HTR-8/SVneo (cell line): ENCODE data around the gene FZD7.

Experiments
- DNase-seq: peaks from one replicate; pipeline ENCODE4 v3.0.0; 2011; ENCODE audit warnings: low spot score, mixed read lengths; ENCODE audit not compliant: insufficient read length
- FAIRE-seq: peaks from 2 replicates; lab custom pipeline; 2011; peaks lifted over from hg19 to GRCh38; lab: Jason Lieb, UNC

Gene FZD7

DNA sequence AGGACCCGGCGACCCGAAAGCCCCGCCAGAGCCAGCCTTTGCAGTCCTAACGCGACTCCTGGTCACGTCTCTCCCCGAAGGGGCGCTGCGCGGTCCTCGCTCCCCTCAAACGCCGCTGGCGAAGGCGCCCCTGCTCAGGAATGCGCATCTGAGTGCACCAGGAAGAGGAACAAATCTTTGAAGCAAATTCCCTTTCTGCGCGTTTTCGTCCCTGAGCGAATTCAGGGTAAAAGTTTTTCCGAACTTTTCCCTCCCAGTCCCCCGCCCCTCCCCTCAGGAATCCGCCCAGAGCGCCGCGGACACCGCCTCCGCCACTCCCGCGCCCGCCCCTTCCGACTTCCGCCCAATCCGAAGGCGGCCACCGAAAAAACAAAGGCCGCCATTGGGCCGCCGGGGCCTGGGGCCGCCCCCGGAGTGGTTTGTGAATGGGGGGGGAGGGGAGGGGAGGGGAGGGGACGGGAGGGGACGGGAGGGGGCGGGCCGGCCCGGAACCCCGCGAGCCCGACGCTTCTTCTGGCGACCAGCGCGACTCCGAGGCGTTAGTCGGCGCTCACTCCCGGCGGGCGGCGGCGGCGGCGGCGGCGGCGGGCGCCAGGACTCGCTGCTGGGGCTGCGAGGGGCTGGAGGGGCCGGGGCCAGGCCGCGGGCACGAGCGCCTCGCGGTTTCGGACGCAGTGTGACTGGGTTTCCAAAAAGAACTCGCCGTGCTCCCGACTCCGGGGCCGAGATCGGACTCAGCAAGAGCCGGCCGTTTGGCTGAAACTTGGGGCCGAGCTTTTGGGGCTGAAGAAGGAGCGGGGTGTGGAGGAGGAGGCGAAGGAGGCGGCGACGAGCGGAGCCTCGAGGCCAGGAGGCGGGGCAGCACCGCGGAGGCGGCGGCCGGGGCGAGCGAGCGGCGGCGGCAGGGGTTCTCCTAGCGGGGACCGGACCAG is at the start of gene FZD7:
Gene FZD7, plus strand, starts transcription at position 539 of the 932 bp plus-strand sequence. CDS start 793 bp downstream, outside the sequence.
- DNase-seq (peak; percentile 84), FAIRE-seq (peak; percentile 38)

DNA sequence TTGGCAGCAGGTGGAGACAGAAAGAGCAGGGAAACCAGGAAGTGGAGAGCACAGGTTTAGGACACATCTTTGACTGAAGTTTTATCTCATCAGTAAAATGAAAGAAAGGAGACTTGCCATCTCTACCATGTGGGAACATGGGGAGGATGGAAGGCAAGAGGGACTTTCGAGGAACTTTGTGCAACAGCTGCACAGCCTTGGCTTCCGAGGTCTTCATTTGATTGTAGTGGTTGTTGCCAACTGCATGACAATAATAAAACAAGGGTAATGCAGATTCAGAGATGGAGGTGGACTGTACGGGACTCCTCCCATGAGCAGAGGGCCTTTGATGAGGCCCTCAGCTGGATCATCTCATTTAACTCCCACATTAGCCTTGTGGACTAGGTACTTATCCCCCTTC is 49.3 kb upstream of the FZD7 start:
- FAIRE-seq = no peak
- DNase-seq = no peak

DNA sequence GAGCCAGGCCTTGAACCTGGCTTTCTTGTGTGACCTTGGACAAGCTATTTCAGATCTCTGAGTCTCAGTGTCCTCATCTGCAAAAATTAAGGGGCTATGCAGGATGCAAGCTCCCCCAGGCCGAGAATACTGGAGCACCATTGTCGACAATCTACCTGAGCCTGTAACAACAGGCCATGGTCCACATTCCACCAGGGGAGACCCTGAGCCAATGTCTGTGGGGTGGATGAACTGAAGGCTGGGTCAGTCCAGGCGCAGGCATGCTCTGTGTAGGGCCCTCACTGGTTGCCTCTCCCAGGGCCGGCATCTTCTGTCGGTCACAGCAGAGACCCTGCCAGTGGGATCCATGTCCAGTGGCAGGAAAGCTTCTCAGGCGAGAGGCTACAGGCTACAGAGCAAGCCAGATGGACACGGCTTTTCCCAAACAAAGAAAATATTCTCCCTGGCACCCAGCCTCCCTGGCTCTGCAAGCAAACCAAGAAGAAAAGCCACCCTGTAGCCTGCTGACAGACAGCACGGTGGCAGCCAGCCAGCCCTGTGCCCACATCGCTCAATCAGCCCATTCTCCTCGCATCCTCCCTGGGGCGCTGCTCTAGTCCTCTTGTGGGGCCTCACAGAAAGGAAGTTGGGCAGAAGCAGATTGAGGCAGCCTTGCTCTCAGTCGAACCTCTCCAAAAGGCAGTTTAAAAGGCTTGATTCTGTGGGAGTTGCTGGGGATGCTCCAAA is 48.7 kb upstream of the FZD7 start:
- FAIRE-seq = no peak
- no peak for DNase-seq

DNA sequence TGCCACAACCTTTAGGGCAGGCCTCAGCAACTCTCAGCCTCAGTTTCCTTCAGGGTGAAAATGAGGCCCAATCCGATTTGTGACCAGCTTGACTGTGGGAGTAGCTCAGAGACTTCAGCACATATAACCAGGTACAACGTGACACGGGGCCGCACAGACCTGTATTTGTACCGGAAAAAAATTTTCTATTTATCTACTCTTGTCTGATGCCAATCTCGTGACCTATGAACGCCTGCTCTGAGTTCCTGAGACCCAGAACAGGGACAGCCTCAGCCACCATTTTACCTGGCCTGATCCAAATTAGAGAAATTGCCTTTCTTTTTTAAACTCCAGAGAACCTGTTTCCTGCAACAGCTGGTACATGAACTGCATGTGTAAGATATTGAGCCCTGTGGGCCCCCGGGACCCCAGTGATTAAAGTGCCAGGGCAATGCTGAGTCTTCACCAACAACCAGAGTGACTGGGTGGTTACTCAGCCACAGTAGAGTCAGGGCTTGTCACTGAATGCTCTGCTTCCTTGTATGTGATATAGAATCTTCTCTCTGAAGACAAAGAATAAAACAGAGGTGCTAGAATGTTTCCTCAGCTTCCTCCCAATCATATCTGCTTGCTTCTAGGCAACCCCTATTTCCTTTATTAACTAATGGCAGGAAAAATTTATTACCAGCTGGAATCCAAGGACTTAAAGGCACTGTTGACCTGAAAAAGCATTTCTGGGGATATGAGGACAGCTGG is 47.8 kb upstream of the FZD7 start:
- FAIRE-seq (no peak), DNase-seq (no peak)

DNA sequence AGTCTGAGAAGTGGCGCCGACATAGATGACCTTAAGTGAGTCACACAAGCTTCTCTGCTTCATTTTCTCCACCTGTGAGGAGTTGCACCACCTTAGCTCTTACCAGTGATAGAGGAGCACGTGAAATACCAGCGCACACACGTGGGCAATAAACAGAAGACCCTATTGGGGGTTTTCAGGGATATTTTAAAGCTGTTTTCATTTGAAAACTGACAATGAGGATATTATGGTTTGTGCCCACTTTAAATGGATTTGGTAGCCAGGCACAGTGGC is 47.3 kb upstream of the FZD7 start:
- DNase-seq = no peak
- no peak for FAIRE-seq

DNA sequence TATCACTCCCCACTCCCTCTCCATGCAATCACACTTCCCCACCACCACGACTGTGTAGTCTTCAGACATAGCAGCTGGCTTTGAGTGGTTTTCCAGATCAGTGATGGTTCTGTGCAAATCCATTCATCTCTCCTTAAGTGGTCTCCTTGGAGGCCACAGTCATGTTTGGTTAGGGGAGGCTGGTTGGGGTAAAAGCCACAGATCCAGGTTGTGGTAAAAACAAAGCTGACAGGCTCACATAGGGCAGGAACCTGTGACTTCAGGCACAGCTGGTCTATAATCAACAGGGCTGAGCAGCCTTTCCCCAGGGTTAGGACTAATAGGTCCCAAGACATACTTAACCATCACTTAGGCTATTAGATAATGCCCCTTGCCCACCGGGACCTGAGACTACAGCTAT is 46.2 kb upstream of the FZD7 start:
- FAIRE-seq = no peak
- DNase-seq = no peak

DNA sequence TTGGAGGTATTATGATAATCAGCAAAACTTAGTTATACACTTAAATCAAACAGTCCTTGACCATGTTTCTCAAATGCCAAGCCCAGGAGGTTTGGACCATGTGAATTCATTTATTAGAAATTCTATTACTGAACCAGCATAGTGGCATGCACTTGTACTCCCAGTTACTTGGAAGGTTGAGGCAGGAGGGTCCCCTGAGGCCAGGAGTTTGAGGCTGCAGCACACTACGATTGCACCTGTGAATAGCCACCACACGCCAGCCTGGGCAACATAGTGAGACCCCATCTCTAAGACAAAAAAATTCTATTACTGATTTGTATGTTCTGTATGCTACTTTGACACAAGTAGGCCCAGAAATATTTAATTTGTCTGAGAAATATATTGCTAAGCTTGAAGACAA is 43.6 kb upstream of the FZD7 start:
- FAIRE-seq (no peak), DNase-seq (no peak)

DNA sequence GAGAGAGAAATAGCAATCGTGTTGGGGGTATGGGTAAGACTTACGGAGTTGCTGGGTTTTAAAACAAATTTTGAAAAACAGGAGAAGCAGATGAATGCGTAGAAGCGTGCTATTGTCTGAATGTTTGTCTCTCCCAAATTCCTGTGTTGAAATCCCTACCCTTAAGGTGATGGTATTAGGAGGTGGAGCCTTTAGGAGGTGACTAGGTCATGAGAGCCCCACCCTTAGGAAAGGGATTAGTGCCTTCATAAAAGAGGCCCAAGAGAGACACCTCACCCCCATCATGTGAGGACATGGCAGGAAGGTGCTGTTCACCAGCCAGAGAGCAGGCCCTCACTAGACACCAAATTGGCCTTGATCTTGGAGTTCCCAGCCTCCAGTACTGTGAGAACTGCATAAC is 40.7 kb upstream of the FZD7 start:
- DNase-seq = no peak
- no peak for FAIRE-seq

DNA sequence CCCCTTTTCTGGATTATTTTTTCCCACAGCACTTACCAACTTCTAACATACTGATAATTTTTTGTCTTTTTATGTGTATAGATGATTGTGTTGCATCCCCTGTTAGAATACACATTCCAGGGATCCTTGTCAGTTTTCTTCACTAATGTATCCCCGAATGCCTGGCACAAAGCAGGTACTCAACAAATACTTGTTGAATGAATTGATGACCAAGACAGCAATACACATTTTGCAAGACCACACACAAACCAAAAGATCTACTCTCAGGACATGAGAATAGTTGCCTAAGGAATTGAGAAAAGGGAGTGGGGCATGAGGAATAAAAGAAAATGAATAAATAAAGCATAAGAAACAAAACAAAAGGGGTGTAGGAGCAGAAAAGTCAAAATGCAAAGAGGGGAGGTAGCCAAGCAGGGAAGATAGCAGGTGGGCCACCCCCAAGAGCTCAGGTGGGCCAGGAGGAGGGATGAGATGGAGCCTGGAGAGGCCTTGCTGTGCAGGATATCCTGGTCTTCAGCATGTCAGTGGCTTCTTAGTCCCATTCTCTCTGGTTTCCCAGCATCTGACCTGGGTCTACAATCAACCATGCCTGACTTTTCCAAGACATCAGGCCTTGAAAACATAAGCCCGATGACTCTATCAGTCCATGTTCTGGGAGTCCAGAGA is 38.5 kb upstream of the FZD7 start:
- FAIRE-seq (no peak), DNase-seq (no peak)

DNA sequence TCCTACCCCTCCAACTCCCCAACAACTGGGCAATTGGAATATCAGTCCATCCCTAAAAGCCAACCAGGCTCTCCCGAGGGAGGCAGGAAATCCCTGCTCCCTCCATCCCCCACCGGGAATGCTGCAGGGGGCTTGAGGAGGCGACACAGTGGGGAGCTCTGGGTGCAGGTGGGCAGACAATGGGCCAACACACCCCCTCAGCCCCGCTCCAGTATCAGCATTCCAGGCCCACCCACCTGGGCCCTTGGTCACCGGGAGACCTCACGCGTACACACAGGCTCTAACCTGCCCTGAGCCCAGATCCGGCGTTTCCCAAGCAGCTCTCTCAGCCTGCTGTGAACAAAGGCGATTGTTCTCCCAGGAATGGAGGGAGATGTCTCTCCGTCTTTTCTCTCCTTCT is 37.6 kb upstream of the FZD7 start:
- FAIRE-seq = no peak

DNA sequence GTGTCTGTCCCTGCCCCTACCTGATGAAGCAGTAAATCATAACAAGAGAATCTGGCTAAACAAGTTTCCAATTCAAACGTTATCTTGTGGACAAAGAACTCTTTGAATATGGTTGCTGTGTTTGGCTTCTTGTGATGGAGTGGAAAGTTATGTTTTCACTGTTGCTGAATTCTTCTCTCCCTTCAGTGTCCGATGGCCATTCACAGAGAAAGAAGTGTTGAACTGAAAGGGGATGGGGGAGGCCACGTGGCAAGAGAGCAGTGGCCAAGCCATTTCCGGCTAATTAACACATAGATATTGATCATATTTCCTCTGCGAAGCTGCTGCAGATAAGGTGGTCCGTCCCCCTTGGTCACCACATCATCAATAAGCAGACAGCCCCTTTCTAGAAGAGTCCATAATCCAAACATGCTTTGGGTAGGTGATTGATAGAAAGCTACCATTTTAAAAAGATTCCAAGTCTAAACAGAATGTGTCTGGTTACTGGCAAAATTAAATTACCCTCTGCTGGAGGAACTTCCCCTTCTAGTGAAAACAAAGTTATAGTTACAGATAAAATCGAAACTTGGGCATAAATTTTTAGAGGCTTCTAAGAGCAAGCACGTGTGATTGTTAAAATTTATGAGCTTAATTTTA is 36.9 kb upstream of the FZD7 start:
- no peak for DNase-seq
- no peak for FAIRE-seq

More for the DNA sequence above, 37.6 kb upstream of the FZD7 start:
- DNase-seq = no peak

DNA sequence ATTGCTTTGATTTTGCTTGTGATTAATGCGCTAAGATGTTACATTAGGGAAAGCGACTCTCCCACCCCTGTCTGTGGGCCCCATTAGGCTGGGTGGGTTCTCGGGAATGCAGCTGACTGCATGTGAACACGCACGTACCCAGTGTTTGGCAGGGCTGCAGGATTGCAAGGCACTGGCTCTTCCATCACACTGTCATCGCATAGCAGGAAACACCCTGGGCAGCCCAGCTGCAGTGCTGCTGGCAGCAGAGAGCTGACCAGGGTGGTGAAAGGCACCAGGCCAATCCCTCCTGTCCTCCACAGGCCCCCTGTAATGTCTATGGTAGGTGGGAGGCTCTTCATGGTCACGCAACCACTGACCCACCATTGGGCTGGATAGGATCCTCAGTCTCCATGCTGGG is 34.4 kb upstream of the FZD7 start:
- DNase-seq = no peak
- FAIRE-seq = no peak

DNA sequence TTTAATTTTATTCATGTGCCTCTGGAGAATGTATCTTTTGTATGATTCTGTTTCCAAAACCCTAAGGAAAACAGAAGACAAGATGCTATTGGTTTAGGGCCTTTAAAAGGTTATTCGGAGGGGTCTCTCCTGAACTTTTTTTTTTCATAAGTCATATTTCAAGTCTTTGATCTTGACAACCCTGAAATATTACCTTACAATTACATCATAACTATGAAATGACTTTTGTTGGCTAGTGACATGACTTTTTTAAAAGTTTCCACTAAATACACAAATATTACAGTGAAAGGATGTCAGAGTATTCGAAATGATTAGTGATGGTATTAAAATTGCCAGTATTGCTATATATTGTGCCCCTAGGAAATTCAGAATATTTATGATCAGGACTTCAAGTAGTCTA is 31.8 kb upstream of the FZD7 start:
- DNase-seq = no peak
- FAIRE-seq = no peak

DNA sequence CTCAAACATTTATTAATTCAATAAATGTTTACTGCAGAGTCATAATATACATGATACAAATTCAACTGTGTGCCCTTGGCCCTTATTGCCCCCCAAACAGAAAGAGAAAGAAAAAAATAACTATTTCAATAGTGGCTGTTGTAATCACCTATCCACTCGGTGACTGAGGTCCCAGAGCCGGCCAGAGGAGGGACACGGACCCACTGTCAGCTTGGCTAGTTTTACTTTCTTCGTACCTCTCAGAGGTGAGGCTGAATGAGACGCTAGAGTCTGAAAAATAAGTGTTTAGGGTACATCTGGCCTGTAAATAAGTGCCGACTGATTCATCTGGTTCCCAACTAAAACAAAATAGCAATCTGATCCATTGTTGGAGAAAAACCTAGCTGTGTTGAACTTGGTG is 31.3 kb upstream of the FZD7 start:
- no peak for FAIRE-seq

DNA sequence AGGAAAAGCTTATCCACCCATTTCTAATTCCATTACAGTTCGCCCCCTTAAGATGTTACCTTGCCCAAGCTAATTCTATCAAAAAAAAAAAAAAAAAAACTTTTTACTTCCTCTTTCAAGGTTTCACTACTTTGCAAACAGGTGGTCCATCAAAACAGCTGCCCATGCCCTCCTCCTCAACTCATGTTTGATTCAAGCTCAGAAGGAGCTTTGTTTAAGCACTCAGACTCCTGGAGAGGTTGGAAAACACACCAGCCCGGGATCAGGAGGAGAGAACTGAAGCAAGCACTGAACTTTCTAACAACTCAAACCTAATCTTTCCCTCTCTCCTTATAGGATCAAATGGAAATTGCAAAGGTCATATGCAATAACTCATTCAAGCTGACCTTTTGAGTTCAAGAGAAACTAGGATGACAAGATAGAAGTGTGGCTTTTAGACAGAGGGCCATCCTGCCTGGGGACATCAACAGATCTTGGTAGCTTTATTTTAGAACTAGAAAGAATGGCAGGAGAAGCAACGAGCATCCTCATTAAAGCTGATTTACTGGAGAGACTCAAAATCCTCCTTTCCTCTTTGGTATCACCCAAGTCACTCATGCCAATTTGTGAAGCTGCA is 28.3 kb upstream of the FZD7 start:
- DNase-seq (no peak), FAIRE-seq (no peak)

More for the DNA sequence above, 31.3 kb upstream of the FZD7 start:
- no peak for DNase-seq

DNA sequence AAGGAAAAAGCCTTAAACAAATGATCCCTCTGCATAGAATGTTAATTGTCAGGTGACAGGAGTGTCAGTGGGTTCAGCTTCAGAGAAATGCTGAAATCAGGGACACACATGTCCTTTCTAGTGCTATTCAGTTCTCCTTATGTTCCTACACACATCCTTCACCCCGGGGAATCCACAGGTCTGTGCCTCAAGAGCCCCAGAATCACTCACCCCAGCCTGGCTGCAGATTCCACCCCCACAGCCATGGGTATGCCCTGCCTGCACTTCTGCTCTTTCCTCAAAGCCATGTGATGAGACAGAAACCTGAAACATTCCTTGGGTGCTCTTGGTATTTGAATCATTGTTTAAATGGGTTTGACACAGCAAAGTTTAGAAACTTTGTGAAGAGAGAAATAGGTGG is 27.4 kb upstream of the FZD7 start:
- DNase-seq (no peak), FAIRE-seq (no peak)

DNA sequence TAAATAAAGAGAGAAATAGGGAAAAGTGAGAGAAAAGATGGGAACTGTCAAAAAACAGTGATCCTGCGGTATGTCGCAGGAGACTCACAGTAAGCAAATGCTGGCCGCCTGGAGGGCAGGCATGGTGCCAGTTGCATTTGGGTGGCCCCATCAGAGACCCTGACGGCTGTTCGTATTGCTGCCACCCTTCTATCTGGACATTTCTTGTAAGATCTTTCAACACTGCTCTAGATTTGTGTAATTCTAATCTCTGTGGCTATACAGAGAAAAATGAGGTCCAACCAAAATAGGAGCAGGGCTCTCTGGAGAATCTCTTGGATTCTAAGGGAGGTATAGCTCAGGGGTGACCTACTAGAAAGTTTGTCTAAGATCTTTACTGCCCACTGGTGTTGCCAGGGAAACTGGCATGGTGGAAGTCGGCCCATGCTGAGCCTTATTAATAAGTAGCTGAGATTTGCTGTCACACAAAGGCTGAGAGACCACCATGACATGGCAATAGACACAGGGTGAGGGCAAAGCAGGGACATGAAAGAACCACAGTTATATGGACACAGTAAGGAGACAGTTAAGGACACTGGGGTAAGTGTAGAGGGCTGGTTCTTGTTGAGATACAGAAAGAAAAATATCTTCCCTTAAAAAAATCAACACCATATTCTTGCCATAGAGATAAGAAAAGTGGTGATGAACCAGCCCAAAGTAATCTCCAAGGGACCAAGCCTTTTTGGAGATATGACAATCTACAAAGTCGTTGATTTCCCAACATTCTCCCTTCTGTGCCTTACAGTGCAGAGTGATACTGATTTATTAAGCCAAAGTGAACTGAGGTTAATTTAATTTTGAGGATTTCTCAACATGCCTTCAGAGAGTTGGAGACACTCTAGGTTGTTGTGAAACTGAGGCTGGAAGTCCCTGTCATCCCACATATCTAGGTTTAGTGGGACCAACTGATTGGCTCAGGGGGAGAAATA is 26.4 kb upstream of the FZD7 start:
- DNase-seq (no peak), FAIRE-seq (no peak)

DNA sequence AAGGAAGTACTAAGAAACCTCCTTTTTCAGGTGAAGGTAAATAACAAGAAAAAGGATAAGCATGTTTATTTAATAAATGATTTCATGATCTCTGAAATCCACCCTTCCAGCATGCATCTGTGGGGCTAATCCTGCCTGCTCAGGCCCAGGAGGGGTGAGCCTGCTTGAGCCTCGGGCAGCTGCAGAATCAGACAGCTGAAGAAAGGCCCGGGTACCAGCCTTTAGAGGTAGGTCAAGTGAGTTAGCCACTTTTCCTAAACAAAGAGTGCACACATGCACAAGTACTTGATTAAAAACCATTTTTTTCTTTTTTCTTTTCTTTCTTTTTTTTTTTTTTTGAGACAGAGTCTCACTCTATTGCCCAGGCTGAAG is 25.7 kb upstream of the FZD7 start:
- no peak for FAIRE-seq
- DNase-seq = no peak
